GM12878 (cell line): ENCODE results near the gene TTLL10.

Experiments used
- CBX3 ChIP-seq: fragments of 200-600 bp; sonication (generic); IDR thresholded peaks from 2 replicates; pipeline ENCODE4 v1.6.1; 2016; ENCODE audit warnings: low read depth, borderline replicate concordance
- CEBPB ChIP-seq, 2 experiments: fragments of 150-350 bp in 1 of 2; IDR thresholded peaks; 2 replicates each; pipeline ENCODE4 v1.6.1; 2012 to 2014; ENCODE audit warnings: low read depth in 2 of 2, low read length in 2 of 2, borderline replicate concordance in 1 of 2, inconsistent platforms in 1 of 2
- CTCF ChIP-seq, 3 experiments: IDR thresholded peaks in 2 of 3; conservative IDR thresholded peaks in 1 of 3; 2 replicates each; pipeline ENCODE4 v1.5.1; 2011; ENCODE audit warnings: low read depth in 3 of 3, low read length in 3 of 3, mild to moderate bottlenecking in 3 of 3, control low read depth in 2 of 3, moderate library complexity in 2 of 3, inconsistent platforms in 1 of 3, mixed read lengths in 1 of 3; ENCODE audit not compliant: control insufficient read depth in 2 of 3, insufficient read depth in 1 of 3; ENCODE audit errors: extremely low read depth in 1 of 3
- ELK1 ChIP-seq: IDR thresholded peaks from 2 replicates; pipeline ENCODE4 v1.6.1; 2012; ENCODE audit warnings: low read depth, low read length, improper control_type of control experiment
- ESRRA ChIP-seq: IDR thresholded peaks from 2 replicates; pipeline ENCODE4 v1.6.1; 2012; ENCODE audit warnings: mild to moderate bottlenecking, low read length, improper control_type of control experiment
- POLR2A ChIP-seq: IDR thresholded peaks from 2 replicates; pipeline ENCODE4 v1.6.1; 2011; ENCODE audit warnings: low read depth, mild to moderate bottlenecking, low read length
- TF ChIP-seq, protein P1 (sequence below): fragments of 450-650 bp; formaldehyde crosslinking; IDR thresholded peaks from 2 replicates; pipeline ENCODE4 v1.4.0; 2020; ENCODE audit warnings: mild to moderate bottlenecking, moderate library complexity

DNA sequence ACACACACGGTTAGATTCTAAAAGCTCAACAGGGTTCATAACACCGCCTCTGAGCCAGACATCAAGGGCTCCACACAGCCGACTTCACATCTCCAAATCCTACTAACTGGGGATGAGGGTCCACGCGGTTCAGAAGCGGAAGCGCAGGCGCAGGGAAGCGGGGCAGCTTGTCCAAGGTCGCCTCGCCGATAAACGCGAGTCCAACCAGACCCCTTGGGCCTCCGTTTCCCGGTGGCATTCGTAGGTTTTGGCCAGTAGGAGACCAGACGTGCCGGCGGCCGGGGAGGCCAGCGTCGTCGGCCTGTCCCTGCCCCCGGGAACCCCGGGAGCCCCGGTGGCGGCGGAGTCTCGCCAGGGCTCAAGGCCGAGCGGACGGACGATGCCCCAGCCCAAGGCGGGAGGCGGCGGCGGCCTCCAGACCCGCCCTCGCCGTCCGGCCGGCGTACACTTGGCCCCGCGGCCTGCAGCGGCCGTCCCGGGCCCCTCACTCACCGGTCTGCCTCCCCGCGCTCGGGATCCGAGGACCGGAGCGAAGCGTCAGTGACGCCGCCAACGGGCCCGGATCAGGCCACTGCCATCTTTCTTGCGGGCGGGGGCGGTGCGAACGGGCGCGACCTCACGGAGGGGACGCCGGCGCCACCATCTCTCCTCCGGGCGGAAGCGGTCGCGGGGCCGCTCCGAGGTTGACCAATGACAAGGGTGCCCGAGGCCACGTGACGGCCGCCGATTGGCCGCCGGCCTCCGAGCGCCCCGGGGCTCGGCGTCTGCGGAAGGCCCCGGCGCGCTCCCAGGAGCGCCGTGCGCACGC is 57.9 kb downstream of the TTLL10 start, which contains the start of gene SDF4:
- TF ChIP-seq CTCF (IDR thresholded peaks at IDR 0.05 in 2 of 3, conservative IDR thresholded peaks at IDR 0.05 in 1 of 3; ENCODE audit: control insufficient read depth in 2 of 3, extremely low read depth in 1 of 3, insufficient read depth in 1 of 3, low read depth in 3 of 3, low read length in 3 of 3) (no peak), ELK1 (0 out of 2 replicates have a peak, but pooled peaks have one; percentile 54), POLR2A (peak; percentile 96), ESRRA (no peak), CEBPB (IDR thresholded peaks at IDR 0.05; ENCODE audit: borderline replicate concordance in 1 of 2, low read depth in 2 of 2, low read length in 2 of 2) (no peak), CBX3 (no peak)
- TF ChIP-seq, protein P1, sequence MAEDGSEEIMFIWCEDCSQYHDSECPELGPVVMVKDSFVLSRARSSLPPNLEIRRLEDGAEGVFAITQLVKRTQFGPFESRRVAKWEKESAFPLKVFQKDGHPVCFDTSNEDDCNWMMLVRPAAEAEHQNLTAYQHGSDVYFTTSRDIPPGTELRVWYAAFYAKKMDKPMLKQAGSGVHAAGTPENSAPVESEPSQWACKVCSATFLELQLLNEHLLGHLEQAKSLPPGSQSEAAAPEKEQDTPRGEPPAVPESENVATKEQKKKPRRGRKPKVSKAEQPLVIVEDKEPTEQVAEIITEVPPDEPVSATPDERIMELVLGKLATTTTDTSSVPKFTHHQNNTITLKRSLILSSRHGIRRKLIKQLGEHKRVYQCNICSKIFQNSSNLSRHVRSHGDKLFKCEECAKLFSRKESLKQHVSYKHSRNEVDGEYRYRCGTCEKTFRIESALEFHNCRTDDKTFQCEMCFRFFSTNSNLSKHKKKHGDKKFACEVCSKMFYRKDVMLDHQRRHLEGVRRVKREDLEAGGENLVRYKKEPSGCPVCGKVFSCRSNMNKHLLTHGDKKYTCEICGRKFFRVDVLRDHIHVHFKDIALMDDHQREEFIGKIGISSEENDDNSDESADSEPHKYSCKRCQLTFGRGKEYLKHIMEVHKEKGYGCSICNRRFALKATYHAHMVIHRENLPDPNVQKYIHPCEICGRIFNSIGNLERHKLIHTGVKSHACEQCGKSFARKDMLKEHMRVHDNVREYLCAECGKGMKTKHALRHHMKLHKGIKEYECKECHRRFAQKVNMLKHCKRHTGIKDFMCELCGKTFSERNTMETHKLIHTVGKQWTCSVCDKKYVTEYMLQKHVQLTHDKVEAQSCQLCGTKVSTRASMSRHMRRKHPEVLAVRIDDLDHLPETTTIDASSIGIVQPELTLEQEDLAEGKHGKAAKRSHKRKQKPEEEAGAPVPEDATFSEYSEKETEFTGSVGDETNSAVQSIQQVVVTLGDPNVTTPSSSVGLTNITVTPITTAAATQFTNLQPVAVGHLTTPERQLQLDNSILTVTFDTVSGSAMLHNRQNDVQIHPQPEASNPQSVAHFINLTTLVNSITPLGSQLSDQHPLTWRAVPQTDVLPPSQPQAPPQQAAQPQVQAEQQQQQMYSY (CRISPR knock-in tag): no peak
